Smooth muscle cell (in vitro differentiated cells): ENCODE measurements around the gene NKD2. TPM values are rescaled to one million over a fixed set of nuclear protein-coding genes. Genes with fewer than 3 reads are reported as not detected.

Experiments
- DNase-seq: peaks from one replicate; lab custom pipeline; 2025; ENCODE audit not compliant: unreplicated experiment; lab: John Stamatoyannopoulos, UW
- H2AFZ ChIP-seq: fragments of 200-600 bp; sonication (generic); 2 replicates; pipeline ENCODE4 v1.6.0; 2016; ENCODE audit warnings: antibody characterized with exemption, low read depth, mild to moderate bottlenecking
- H3F3A ChIP-seq: fragments of 200-600 bp; sonication (generic); 2 replicates; pipeline ENCODE4 v1.6.0; 2017; ENCODE audit warnings: antibody characterized with exemption, low read depth
- H3K27ac ChIP-seq: fragments of 200-600 bp; sonication (generic); 2 replicates; pipeline ENCODE4 v1.5.1; 2016; ENCODE audit warnings: low read depth, mild to moderate bottlenecking
- H3K27me3 ChIP-seq: fragments of 200-600 bp; sonication (generic); 2 replicates; pipeline ENCODE4 v1.6.1; 2016; ENCODE audit warnings: low read depth, mild to moderate bottlenecking
- H3K36me3 ChIP-seq: fragments of 200-600 bp; sonication (generic); 2 replicates; pipeline ENCODE4 v1.5.1; 2016; ENCODE audit warnings: low read depth
- H3K4me1 ChIP-seq: fragments of 200-600 bp; sonication (generic); 2 replicates; pipeline ENCODE4 v1.5.1; 2016; ENCODE audit warnings: low read depth
- H3K4me2 ChIP-seq: fragments of 200-600 bp; sonication (generic); 2 replicates; pipeline ENCODE4 v1.6.0; 2016; ENCODE audit warnings: mild to moderate bottlenecking
- H3K4me3 ChIP-seq: fragments of 200-600 bp; sonication (generic); 2 replicates; pipeline ENCODE4 v1.5.1; 2016; ENCODE audit warnings: mild to moderate bottlenecking
- H3K79me2 ChIP-seq: fragments of 200-600 bp; sonication (generic); 2 replicates; pipeline ENCODE4 v1.6.0; 2016; ENCODE audit warnings: low read depth, mild to moderate bottlenecking
- H3K9ac ChIP-seq: fragments of 200-600 bp; sonication (generic); 2 replicates; pipeline ENCODE4 v1.6.0; 2016; ENCODE audit warnings: low read depth
- H3K9me3 ChIP-seq: fragments of 200-600 bp; sonication (generic); replicated peaks from 2 replicates; pipeline ENCODE4 v1.5.1; 2016; ENCODE audit warnings: low read depth
- H4K20me1 ChIP-seq: fragments of 200-600 bp; sonication (generic); 2 replicates; pipeline ENCODE4 v1.6.0; 2016; ENCODE audit warnings: low read depth
- CTCF ChIP-seq: fragments of 200-600 bp; sonication (generic); IDR thresholded peaks from 2 replicates; pipeline ENCODE4 v1.5.1; 2017; ENCODE audit warnings: borderline replicate concordance, mild to moderate bottlenecking, antibody characterized with exemption; ENCODE audit not compliant: insufficient read depth, poor library complexity, severe bottlenecking
- WGBS: methylation state at CpG from one replicate; pipeline ENCODE4 v1.1.7; 2016; ENCODE audit warnings: low lambda C conversion rate; 5-methylcytosine and 5-hydroxymethylcytosine counted together
- polyA plus RNA-seq: library from polyadenylated mRNA; unstranded; fragments of >200 nt; fragmentation: Nextera tagmentation; extraction: Ambion mirVana; gene quantifications from 2 replicates; pipeline ENCODE4 v1.2.1, GENCODE V29; 2016
- total RNA-seq: library from RNA; depleted of rRNA; stranded (reverse); fragments of >200 nt; gene quantifications from 2 replicates; pipeline ENCODE4 v1.2.3, GENCODE V29; 2014

The NKD2 gene
- total and polyA plus RNA-seq, 2 experiments from 2014 or later = 32.5 to 122 TPM

- Histone ChIP-seq H3K9ac (no peak overlapping the region), H3K4me1 (no peaks in the 10 kb centered on the region), H2AFZ (no peak overlapping the region), H3K4me2 (no peak overlapping the region), H3K27ac (no peak overlapping the region), H3K36me3 (no peaks in the 10 kb centered on the region), H3K9me3 (no peaks in the 10 kb centered on the region), H3K79me2 (no peaks in the 10 kb centered on the region), H4K20me1 (peaks cover 8% of the 10 kb centered on the region), H3F3A (no peaks in the 10 kb centered on the region), H3K4me3 (no peak overlapping the region), H3K27me3 (no peaks in the 10 kb centered on the region)
- no peak for TF ChIP-seq CTCF
- no peak for DNase-seq
- WGBS = 90% methylated on average over 16 of the region's 18 CpGs
These were observed 31.2 kb downstream of the NKD2 start for GRCh38 chr5:1039706-1040260.

GRCh38 chr5:1040571-1040970 is 32.0 kb downstream of the NKD2 start:
- Histone ChIP-seq H3K36me3 (no peaks in the 10 kb centered on the region), H3K4me1 (no peaks in the 10 kb centered on the region), H3K27me3 (no peaks in the 10 kb centered on the region), H3K4me3 (no peak overlapping the region), H3K9ac (no peak overlapping the region), H4K20me1 (peaks cover under 1% of the 10 kb centered on the region), H3K4me2 (no peak overlapping the region), H2AFZ (no peak overlapping the region), H3K27ac (no peak overlapping the region), H3F3A (peaks cover 5% of the 10 kb centered on the region), H3K9me3 (no peaks in the 10 kb centered on the region), H3K79me2 (no peaks in the 10 kb centered on the region)
- WGBS = 93% methylated on average over 10 of the region's 10 CpGs
- DNase-seq = no peak
- TF ChIP-seq CTCF = no peak

GRCh38 chr5:1041225-1042143 is 32.9 kb downstream of the NKD2 start:
- Histone ChIP-seq H3K9ac (no peak overlapping the region), H3F3A (peaks cover 11% of the 10 kb centered on the region), H3K4me3 (no peak overlapping the region), H3K27me3 (no peaks in the 10 kb centered on the region), H3K27ac (no peak overlapping the region), H3K9me3 (no peaks in the 10 kb centered on the region), H2AFZ (no peak overlapping the region), H4K20me1 (no peaks in the 10 kb centered on the region), H3K4me2 (no peak overlapping the region), H3K4me1 (no peaks in the 10 kb centered on the region), H3K79me2 (no peaks in the 10 kb centered on the region), H3K36me3 (no peaks in the 10 kb centered on the region)
- DNase-seq = no peak
- TF ChIP-seq CTCF = no peak
- WGBS = 94% methylated on average over 15 of the region's 15 CpGs

GRCh38 chr5:1042626-1043025 is 34.0 kb downstream of the NKD2 start:
- Histone ChIP-seq H3K79me2 (no peaks in the 10 kb centered on the region), H3K9ac (no peak overlapping the region), H3K4me3 (no peak overlapping the region), H2AFZ (no peak overlapping the region), H3K36me3 (no peaks in the 10 kb centered on the region), H3K4me1 (no peaks in the 10 kb centered on the region), H3K27ac (no peak overlapping the region), H3K9me3 (no peaks in the 10 kb centered on the region), H4K20me1 (no peaks in the 10 kb centered on the region), H3K27me3 (no peaks in the 10 kb centered on the region), H3K4me2 (no peak overlapping the region), H3F3A (peaks cover 11% of the 10 kb centered on the region)
- DNase-seq = no peak
- 95% methylated on average over 6 of the region's 7 CpGs for WGBS
- no peak for TF ChIP-seq CTCF
